Measurements from ENCODE around the gene BAZ2B.
"Not testable (repeated sequence)": the region's sequence is repeated elsewhere in the genome, so short reads cannot be mapped to it uniquely, and the experiment has no call there.

The BAZ2B gene

GRCh38 chr2:159535261-159535660 is 81.1 kb downstream of the BAZ2B start:
- not testable (repeated sequence) for DNase-seq (ENCODE audit: low read depth)

- DNase-seq (ENCODE audit: low read depth) = no peak
Measured at GRCh38 chr2:159531475-159531874, 84.9 kb downstream of the BAZ2B start.

GRCh38 chr2:159526433-159526832 is 89.9 kb downstream of the BAZ2B start:
- no peak for DNase-seq (ENCODE audit: low read depth)

- DNase-seq (ENCODE audit: low read depth) = no peak
Measured at GRCh38 chr2:159525012-159525411, 91.3 kb downstream of the BAZ2B start.

GRCh38 chr2:159521272-159521671 is 95.1 kb downstream of the BAZ2B start:
- no peak for DNase-seq (ENCODE audit: low read depth)

- DNase-seq (ENCODE audit: low read depth) = no peak
Measured at GRCh38 chr2:159518321-159519005, 97.9 kb downstream of the BAZ2B start.

GRCh38 chr2:159516241-159516758 is 100.0 kb downstream of the BAZ2B start:
- DNase-seq (ENCODE audit: low read depth) = peak; percentile 13

GRCh38 chr2:159515441-159515840 is 100.9 kb downstream of the BAZ2B start:
- no peak for DNase-seq (ENCODE audit: low read depth)

GRCh38 chr2:159513745-159514144 is 102.6 kb downstream of the BAZ2B start:
- no peak for DNase-seq (ENCODE audit: low read depth)

- no peak for DNase-seq (ENCODE audit: low read depth)
Measured at GRCh38 chr2:159508140-159508539, 108.2 kb downstream of the BAZ2B start.

- no peak for DNase-seq (ENCODE audit: low read depth)
Measured at GRCh38 chr2:159506764-159507440, 109.4 kb downstream of the BAZ2B start.

GRCh38 chr2:159506202-159506601 is 110.1 kb downstream of the BAZ2B start:
- no peak for DNase-seq (ENCODE audit: low read depth)

GRCh38 chr2:159505196-159505595 is 111.2 kb downstream of the BAZ2B start:
- no peak for DNase-seq (ENCODE audit: low read depth)

- DNase-seq (ENCODE audit: low read depth) = no peak
Measured at GRCh38 chr2:159501743-159502142, 114.6 kb downstream of the BAZ2B start.

- DNase-seq (ENCODE audit: low read depth) = no peak
Measured at GRCh38 chr2:159497847-159498246, 118.5 kb downstream of the BAZ2B start.

GRCh38 chr2:159497256-159497655 is 119.1 kb downstream of the BAZ2B start:
- peak; percentile 53 for DNase-seq (ENCODE audit: low read depth)

GRCh38 chr2:159489476-159489875 is 126.9 kb downstream of the BAZ2B start:
- no peak for DNase-seq (ENCODE audit: low read depth)

- no peak for DNase-seq (ENCODE audit: low read depth)
Measured at GRCh38 chr2:159484532-159484931, 131.8 kb downstream of the BAZ2B start.

- no peak for DNase-seq (ENCODE audit: low read depth)
Measured at GRCh38 chr2:159476329-159476728, 140.0 kb downstream of the BAZ2B start.

GRCh38 chr2:159475793-159476192 is 140.6 kb downstream of the BAZ2B start:
- no peak for DNase-seq (ENCODE audit: low read depth)

GRCh38 chr2:159471340-159471739 is 145.0 kb downstream of the BAZ2B start:
- no peak for DNase-seq (ENCODE audit: low read depth)

- no peak for DNase-seq (ENCODE audit: low read depth)
Measured at GRCh38 chr2:159468257-159468656, 148.1 kb downstream of the BAZ2B start.

GRCh38 chr2:159462961-159463360 is 153.4 kb downstream of the BAZ2B start:
- DNase-seq (ENCODE audit: low read depth) = no peak
